ENCODE results near the gene PRKCH.

GRCh38 chr14:61561104-61561503 is 239.7 kb downstream of the PRKCH start:
- no peak for TF ChIP-seq EZH2 (IDR thresholded peaks at IDR 0.05)
- TF ChIP-seq POLR2AphosphoS5 (IDR thresholded peaks at IDR 0.05; ENCODE audit: borderline replicate concordance, low read depth, low read length): no peak
- no peak for TF ChIP-seq FOXP2 (optimal IDR thresholded peaks at IDR 0.05; ENCODE audit: control extremely low read depth, extremely low read length, insufficient read depth)

All from SK-N-MC (cell line).